ENCODE results near the gene CCDC177.

CCDC177 gene

GRCh38 chr14:69574263-69574953 is at the start of gene CCDC177:
Gene CCDC177 (minus strand): TSS chr14:69574871. CDS start chr14:69573622, 1,249 bp downstream.
- DNase-seq (ENCODE audit: low read depth in 2 of 2, low spot score in 1 of 2), result peak; percentile 44 to 48

GRCh38 chr14:69624136-69624535 is 49.5 kb upstream of the CCDC177 start:
- no peak for DNase-seq (ENCODE audit: low read depth in 2 of 2, low spot score in 1 of 2)

GRCh38 chr14:69620981-69621380 is 46.3 kb upstream of the CCDC177 start:
- no peak for DNase-seq (ENCODE audit: low read depth in 2 of 2, low spot score in 1 of 2)

GRCh38 chr14:69620211-69620611 is 45.5 kb upstream of the CCDC177 start:
- no peak for DNase-seq (ENCODE audit: low read depth in 2 of 2, low spot score in 1 of 2)

- no peak for DNase-seq (ENCODE audit: low read depth in 2 of 2, low spot score in 1 of 2)
Observed at GRCh38 chr14:69619012-69619411, 44.3 kb upstream of the CCDC177 start.

- no peak for DNase-seq (ENCODE audit: low read depth in 2 of 2, low spot score in 1 of 2)
Observed at GRCh38 chr14:69617796-69618195, 43.1 kb upstream of the CCDC177 start.

- no peak for DNase-seq (ENCODE audit: low read depth in 2 of 2, low spot score in 1 of 2)
Observed at GRCh38 chr14:69616408-69616773, 41.7 kb upstream of the CCDC177 start.

- no peak for DNase-seq (ENCODE audit: low read depth in 2 of 2, low spot score in 1 of 2)
Observed at GRCh38 chr14:69615496-69616407, 41.1 kb upstream of the CCDC177 start.

- no peak for DNase-seq (ENCODE audit: low read depth in 2 of 2, low spot score in 1 of 2)
Observed at GRCh38 chr14:69615121-69615495, 40.4 kb upstream of the CCDC177 start.

- no peak for DNase-seq (ENCODE audit: low read depth in 2 of 2, low spot score in 1 of 2)
Observed at GRCh38 chr14:69614592-69614991, 39.9 kb upstream of the CCDC177 start.

GRCh38 chr14:69613312-69614073 is 38.8 kb upstream of the CCDC177 start:
- no peak for DNase-seq (ENCODE audit: low read depth in 2 of 2, low spot score in 1 of 2)

GRCh38 chr14:69612783-69613130 is 38.1 kb upstream of the CCDC177 start:
- DNase-seq (ENCODE audit: low read depth in 2 of 2, low spot score in 1 of 2), result no peak

- DNase-seq (ENCODE audit: low read depth in 2 of 2, low spot score in 1 of 2), result no peak
Observed at GRCh38 chr14:69612014-69612782, 37.5 kb upstream of the CCDC177 start.

- peak; percentile 69 to 78 for DNase-seq (ENCODE audit: low read depth in 2 of 2, low spot score in 1 of 2)
Observed at GRCh38 chr14:69611172-69612013, 36.7 kb upstream of the CCDC177 start, which contains the start of gene SUSD6. Gene SUSD6 (plus strand): TSS chr14:69611596. CDS start chr14:69658593, 46,997 bp downstream.

- no peak for DNase-seq (ENCODE audit: low read depth in 2 of 2, low spot score in 1 of 2)
Observed at GRCh38 chr14:69610874-69611171, 36.2 kb upstream of the CCDC177 start.

GRCh38 chr14:69610020-69610873 is 35.6 kb upstream of the CCDC177 start:
- no peak for DNase-seq (ENCODE audit: low read depth in 2 of 2, low spot score in 1 of 2)

GRCh38 chr14:69606258-69607184 is 31.9 kb upstream of the CCDC177 start:
- no peak for DNase-seq (ENCODE audit: low read depth in 2 of 2, low spot score in 1 of 2)

GRCh38 chr14:69605738-69606137 is 31.1 kb upstream of the CCDC177 start:
- no peak for DNase-seq (ENCODE audit: low read depth in 2 of 2, low spot score in 1 of 2)
